Coronary artery (tissue), 2 donors: ENCODE data around the gene LCLAT1.

Experiments
- DNase-seq: peaks from one replicate; pipeline ENCODE4 v3.0.0-alpha.2; 2017; ENCODE audit warnings: low spot score
- H3K27ac ChIP-seq, 2 donors: fragments of 200-600 bp; sonication (generic); one replicate each; pipeline ENCODE4 v1.5.1; 2016 to 2019
- H3K4me3 ChIP-seq: fragments of 200-600 bp; sonication (generic); 2 replicates; pipeline ENCODE4 v1.5.1; 2016; ENCODE audit warnings: mild to moderate bottlenecking, moderate library complexity
- TF ChIP-seq, protein P1 (sequence below): fragments of 200-600 bp; sonication (generic); IDR thresholded peaks from one replicate; pipeline ENCODE4 v1.5.1; 2019; ENCODE audit warnings: antibody characterized with exemption

The LCLAT1 gene

DNA sequence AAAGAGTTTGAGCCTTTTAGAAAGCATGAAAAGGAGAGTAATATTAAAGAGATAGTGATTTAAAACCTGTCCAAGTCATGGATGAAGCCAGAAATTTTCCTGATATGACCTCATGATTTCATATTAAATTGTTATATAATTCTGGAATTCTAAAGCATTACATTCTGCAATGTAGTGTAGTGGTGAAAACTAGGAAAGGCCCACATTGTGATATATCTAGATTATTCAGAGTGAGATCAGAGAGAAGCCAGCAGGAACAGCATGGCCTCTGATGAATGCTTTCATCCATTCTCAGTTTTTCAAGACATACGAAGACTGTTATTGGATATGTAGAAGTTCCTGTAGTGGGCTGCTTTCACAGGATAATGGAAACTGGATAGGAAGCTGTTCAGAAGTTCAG is 98.8 kb downstream of the LCLAT1 start:
- Histone ChIP-seq H3K27ac (no peak overlapping the region), H3K4me3 (no peak overlapping the region)
- TF ChIP-seq, protein P1, sequence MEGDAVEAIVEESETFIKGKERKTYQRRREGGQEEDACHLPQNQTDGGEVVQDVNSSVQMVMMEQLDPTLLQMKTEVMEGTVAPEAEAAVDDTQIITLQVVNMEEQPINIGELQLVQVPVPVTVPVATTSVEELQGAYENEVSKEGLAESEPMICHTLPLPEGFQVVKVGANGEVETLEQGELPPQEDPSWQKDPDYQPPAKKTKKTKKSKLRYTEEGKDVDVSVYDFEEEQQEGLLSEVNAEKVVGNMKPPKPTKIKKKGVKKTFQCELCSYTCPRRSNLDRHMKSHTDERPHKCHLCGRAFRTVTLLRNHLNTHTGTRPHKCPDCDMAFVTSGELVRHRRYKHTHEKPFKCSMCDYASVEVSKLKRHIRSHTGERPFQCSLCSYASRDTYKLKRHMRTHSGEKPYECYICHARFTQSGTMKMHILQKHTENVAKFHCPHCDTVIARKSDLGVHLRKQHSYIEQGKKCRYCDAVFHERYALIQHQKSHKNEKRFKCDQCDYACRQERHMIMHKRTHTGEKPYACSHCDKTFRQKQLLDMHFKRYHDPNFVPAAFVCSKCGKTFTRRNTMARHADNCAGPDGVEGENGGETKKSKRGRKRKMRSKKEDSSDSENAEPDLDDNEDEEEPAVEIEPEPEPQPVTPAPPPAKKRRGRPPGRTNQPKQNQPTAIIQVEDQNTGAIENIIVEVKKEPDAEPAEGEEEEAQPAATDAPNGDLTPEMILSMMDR, result no peak
- no peak for DNase-seq

DNA sequence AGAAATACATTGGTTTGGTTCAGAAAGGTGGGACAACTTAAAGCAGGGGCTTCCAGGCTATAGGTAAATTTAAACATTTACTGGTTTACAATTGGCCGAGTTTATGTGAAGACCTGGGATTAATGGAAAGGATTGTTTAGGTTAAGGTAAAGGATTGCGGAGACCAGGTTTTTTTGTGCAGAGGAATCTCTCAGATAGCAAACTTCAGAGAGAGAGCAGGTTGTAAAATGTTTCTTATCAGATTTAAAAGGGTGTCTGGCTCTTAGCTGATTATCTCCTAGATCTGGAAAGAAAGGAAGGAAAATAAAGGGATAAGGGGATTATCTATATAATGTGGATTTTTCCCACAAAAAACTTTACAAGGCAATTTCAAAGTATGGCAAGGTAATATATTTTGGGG is 101.3 kb downstream of the LCLAT1 start:
- H3K27ac ChIP-seq, result no peak overlapping the region
- DNase-seq, result no peak
- H3K4me3 ChIP-seq, result no peak overlapping the region
- TF ChIP-seq, protein P1, result no peak

DNA sequence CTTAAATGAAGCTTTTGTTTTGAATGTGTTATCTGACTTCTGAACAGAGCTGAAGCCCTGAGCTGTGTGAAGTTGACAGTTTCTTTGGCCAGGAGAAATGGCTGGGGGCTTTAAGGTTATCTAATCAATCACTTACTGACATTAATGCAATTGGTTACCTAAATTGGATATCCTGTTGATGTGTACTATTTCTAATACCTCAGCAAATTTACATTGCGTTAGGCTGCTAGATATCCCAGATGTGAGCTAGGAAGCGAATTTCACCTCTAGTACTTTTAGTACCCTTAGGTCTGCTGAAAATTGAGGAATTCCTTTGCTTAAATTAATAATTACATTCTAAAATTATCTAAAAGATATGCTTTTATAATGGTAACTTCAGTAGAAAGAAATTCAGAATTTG is 102.0 kb downstream of the LCLAT1 start:
- DNase-seq, result no peak
- TF ChIP-seq, protein P1, result no peak
- Histone ChIP-seq H3K4me3 (no peak overlapping the region), H3K27ac (no peak overlapping the region)

DNA sequence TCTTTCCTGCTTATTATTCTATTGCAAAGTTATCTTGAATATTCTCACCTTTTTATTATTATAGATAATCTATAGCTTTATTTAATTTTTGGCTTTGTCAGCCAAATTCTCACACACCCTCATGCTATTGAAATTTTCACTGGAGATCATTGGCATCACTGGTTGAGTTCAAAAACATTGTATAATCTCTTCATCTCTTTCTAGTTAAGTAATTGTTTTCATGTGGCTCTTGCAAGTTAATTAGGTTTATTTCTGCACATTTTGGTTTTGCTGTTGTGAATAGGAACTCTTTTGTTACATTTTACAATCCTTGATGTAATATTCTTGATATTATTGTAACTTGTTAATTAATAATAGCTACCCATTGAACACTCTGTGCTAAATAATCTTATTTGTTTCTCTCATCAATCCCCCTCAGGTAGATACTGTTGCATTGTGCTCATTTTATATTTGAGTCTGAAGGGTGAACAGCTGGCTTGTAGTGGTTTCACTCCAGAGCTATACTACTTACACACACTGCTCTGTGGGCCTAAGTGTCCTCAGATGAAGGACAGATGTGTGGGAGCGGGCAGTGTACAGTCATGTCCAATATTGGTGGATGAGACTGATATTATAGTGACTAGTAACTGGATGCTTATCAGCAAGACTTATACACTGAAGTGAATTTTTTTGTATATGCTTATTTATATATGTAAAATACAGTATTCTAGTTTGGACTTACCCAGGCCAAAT is 112.7 kb downstream of the LCLAT1 start:
- TF ChIP-seq, protein P1, result no peak
- Histone ChIP-seq H3K27ac (no peak overlapping the region), H3K4me3 (no peak overlapping the region)
- no peak for DNase-seq

DNA sequence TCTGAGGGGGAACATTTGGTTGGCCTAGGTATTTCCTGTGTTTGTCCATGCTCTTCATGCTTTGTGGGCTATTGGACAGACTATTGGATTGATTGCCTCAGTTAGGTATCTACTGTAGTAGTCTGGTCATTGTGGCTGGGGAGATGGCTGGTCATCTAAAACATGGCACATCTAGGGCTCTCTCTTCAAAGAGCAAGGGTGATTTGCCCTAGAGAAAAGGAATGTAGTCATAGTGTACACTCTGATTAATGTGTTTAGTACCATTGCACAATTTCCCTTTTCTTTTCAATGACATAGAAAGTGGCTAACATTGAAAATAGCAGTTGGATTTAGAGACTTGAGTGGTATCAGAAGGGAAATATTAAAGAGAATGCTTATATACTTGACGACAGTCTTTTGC is 114.3 kb downstream of the LCLAT1 start:
- no peak for DNase-seq
- TF ChIP-seq, protein P1, result no peak
- Histone ChIP-seq H3K27ac (no peak overlapping the region), H3K4me3 (no peak overlapping the region)

DNA sequence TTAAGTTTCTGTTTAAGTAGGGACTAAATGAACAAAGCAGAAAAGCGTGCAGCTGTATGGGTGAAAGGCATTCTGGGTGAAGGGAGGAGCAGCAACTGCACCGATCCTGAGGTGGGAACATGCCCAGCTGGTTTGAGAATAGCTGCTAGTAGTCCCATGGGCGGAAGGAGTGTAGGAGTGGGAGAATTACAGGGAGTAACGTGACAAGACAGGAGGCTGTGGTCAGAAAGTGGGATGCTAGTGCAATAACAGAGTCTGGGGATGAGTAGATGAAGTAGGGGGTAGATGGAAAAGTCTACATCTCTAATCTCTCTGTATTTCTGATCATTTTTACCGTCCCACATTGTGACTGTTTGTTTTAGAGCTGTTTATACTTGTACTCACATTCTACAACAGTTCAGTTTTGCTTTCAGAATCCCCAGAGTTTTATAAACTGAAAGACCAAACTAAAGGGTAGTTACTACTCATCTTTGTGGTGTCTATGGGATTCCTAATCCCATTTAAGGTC is 118.9 kb downstream of the LCLAT1 start:
- TF ChIP-seq, protein P1, result no peak
- Histone ChIP-seq H3K4me3 (peak overlapping the region; percentile 37), H3K27ac (peak overlapping the region; percentile 78 to 88)
- DNase-seq, result no peak

DNA sequence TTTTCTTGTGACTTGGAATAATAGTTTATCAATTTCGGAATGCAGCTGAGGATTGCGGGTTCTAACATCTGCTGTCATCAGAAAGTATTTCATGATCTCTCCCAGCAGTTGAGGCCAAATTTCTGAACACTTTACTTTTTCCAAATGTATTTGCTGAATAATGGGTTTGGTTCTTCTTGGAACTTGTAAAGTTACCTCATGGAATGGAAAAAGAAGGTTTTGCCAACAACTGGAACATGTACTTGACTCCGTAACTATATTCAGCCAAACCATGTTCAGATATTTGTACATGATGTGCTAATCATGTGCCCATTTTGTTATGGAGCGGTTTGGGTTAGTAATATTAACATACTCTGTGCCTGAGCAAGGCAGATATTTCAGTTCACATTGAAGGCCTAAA is 119.6 kb downstream of the LCLAT1 start:
- TF ChIP-seq, protein P1, result no peak
- Histone ChIP-seq H3K4me3 (peak overlapping the region; percentile 37), H3K27ac (peak overlapping the region; percentile 78 to 88)
- DNase-seq, result no peak
